GM21619 (cell line): Measurements from ENCODE around the gene NBPF26.
"Not testable (repeated sequence)": the region's sequence is repeated elsewhere in the genome, so short reads cannot be mapped to it uniquely, and the experiment has no call there.

Source experiments
- ATAC-seq: cut with Tn5 transposase; IDR thresholded peaks from one replicate; pipeline ENCODE4 v1.9.1; 2021; ENCODE audit not compliant: unreplicated experiment

The NBPF26 gene

GRCh38 chr1:120850537-120851421 is 127.0 kb downstream of the NBPF26 start:
- ATAC-seq: peak; percentile 83

- ATAC-seq: not testable (repeated sequence)
Measured at GRCh38 chr1:120858144-120858543, 134.4 kb downstream of the NBPF26 start.

- ATAC-seq: not testable (repeated sequence)
Measured at GRCh38 chr1:120859615-120860234, 136.0 kb downstream of the NBPF26 start.

- ATAC-seq: not testable (repeated sequence)
Measured at GRCh38 chr1:120878206-120878605, 154.5 kb downstream of the NBPF26 start.

- ATAC-seq: not testable (repeated sequence)
Measured at GRCh38 chr1:120880056-120880455, 156.3 kb downstream of the NBPF26 start.

- not testable (repeated sequence) for ATAC-seq
Measured at GRCh38 chr1:120881934-120882333, 158.2 kb downstream of the NBPF26 start.
